DND-41 (cell line): ENCODE data around the gene OAS1.

Experiments
- CTCF ChIP-seq: IDR thresholded peaks from 2 replicates; pipeline ENCODE4 v1.5.1; 2012; ENCODE audit warnings: borderline replicate concordance, low read length, moderate library complexity, mild to moderate bottlenecking; ENCODE audit not compliant: poor library complexity, severe bottlenecking; ENCODE audit errors: extremely low read depth
- EZH2 ChIP-seq: IDR thresholded peaks from 3 replicates; pipeline ENCODE4 v1.6.1; 2012; ENCODE audit warnings: borderline replicate concordance, low read depth, mild to moderate bottlenecking, moderate library complexity, low read length, inconsistent platforms; ENCODE audit not compliant: severe bottlenecking

DNA sequence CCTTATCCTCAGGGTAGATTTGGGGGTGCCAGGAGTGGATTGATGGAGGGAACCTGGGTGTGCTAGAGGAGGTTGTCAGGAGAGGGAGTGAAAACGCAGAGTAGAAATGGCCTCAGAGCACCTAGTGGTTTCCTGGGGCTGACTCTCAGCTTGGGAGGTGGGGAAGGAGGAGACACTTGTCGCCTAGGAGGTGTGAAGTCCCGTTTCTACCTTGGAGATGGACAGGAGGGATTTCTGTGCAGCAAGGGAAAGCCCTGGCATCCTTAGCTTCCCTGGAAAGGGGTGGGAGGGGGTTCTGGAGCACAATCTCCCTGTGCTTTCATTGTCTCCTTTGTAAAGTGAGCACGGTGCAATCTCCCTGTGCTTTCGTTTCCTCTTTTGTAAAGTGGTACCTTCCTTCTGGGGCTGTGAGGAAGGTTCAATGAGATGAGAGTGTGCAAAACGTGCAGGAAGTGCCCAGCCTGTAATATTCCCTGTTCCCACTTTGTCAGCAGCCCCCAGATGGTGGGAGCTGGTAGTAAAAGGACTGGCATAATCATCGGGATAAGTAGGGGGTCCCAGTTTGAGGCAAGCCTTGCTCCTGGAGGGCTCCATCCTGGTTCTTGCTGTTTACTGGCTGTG lies 33.1 kb downstream of the OAS1 start:
- TF ChIP-seq CTCF (no peak), EZH2 (no peak)
